ENCODE data around the gene TSPAN14. TPM values are rescaled to one million over a fixed set of nuclear protein-coding genes. Genes with fewer than 3 reads are reported as not detected.
A peak's percentile ranks its signal among the peaks of the same experiment; 100 is the strongest.

The TSPAN14 gene
- total RNA-seq, 4 donors from 2014 or later, result 61.6 to 83.4 (median 77.9) TPM

DNA sequence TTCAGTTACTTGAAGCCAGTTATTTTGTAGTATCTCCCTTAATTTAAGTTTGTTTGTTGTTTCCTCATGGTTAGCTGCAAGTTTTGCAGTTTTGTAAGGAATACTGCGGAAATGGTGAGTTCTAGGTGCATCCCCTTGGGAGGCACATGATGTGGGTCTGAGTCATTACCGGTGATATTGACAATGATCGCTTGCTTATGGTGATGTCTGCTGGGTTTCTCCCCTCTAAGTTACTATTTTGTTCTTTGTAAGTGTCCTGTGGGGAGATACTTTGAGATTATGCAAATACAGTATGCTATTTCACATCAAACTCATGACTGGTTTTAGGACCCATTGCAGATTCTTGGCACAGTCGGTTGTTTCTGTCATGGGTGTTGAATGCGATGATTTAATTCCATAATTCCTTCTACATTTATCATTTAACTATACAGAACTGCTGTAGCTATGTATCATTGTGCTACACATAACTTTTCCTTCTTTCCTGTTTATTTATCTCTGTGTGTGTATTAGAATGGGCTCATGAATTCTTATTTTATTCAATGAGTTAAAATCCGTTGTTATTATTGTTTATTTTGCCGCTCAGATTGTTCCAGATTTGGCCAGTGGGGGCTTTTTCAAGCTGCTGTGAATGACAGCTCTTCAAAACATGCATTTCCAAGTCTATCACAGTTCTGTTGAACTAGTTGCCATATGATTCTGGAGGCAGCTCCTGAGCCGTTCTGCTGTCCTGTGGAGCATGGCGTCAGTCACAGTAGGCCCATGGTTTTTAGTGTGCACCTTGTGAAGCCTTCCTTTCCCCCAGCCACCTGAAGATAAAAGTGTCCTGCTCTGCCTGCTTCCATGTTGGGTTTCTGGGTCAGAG, 18.4 kb downstream of the TSPAN14 start:
- TF ChIP-seq POLR2A (IDR thresholded peaks at IDR 0.05), result no peak
- TF ChIP-seq CTCF (IDR thresholded peaks at IDR 0.05), result no peak
- Histone ChIP-seq H3K4me1 (peaks cover 78 to 85% of the 10 kb centered on the region in 2 donors), H3K27me3 (no peaks in the 10 kb centered on the region), H3K36me3 (no peaks in the 10 kb centered on the region), H3K4me3 (replicated peaks in 1 of 3) (no peak overlapping the region), H3K9me3 (no peaks in the 10 kb centered on the region), H3K27ac (peak overlapping the region; percentile 47 to 99 (median 93))
- intact Hi-C loops (cut with DNase I), result no loop called here
- 48 to 53% methylated on average over 9 of the region's 9 CpGs for WGBS, 2 donors
- DNase-seq, result no peak

- TF ChIP-seq CTCF (IDR thresholded peaks at IDR 0.05), result no peak
- TF ChIP-seq POLR2A (IDR thresholded peaks at IDR 0.05), result no peak
- intact Hi-C loops (cut with DNase I), result no loop called here
- Histone ChIP-seq H3K27me3 (no peaks in the 10 kb centered on the region), H3K27ac (peak overlapping the region; percentile 47 to 99 (median 93)), H3K4me3 (replicated peaks in 1 of 3) (no peak overlapping the region), H3K4me1 (peaks cover 72 to 78% of the 10 kb centered on the region in 2 donors), H3K36me3 (no peaks in the 10 kb centered on the region), H3K9me3 (no peaks in the 10 kb centered on the region)
- no peak for DNase-seq
- WGBS, 2 donors, result 64 to 78% methylated on average over 3 of the region's 3 CpGs
These were observed 19.1 kb downstream of the TSPAN14 start for GRCh38 chr10:80473096-80473657.

DNA sequence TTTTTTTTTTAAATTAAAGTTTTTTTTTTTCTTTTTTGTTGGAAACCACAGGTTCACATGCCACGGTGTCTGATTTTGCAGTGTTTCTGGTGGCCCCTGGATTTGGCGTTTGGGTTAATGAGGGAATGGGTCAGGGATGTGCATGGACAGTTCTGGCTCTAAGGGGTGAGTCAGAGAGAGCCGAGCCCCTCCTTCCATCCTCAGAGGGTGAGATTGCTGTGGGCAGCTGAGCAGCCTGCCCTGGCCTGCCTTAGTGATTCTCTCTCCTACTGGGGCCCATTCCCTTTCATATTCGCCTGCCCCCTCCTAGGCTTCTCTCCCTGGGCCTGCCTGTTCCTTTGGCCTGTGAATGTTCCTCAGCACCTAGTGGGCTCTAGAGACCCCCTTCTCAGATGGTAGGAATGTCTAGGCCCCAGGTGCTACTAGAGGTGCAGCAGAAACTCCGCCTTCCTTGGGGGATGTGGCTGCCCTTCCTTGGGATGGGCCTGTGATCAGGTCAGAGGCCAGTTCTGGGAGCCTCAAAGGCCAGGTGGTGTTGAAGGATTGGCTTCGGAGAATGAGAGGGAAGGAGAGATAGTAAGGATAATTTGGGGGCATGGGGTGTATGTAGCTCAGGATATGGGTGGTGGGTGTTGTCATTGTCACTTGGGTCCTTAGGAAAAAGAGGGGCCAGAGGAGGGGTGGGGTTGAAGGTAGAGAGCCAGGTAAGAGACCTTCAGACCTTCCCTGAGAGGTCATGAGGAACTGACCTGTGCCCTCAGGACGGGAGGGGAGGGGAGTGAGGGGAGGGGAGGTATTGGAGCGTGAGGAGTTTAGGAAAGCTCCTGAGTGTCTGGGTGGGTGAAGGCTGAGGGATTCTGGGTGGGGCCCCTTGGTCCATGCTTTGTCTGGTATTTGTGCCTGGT, 19.8 kb downstream of the TSPAN14 start:
- WGBS, 2 donors, result 76 to 84% methylated on average over 8 of the region's 8 CpGs
- H3K36me3 ChIP-seq, result no peaks in the 10 kb centered on the region
- H3K27ac ChIP-seq, result peak overlapping the region; percentile 66 to 99 (median 93)
- H3K27me3 ChIP-seq, result no peaks in the 10 kb centered on the region
- intact Hi-C loops (cut with DNase I), result no loop called here
- peak in 1 of 2 donors; percentile 41 for DNase-seq
- H3K4me3 ChIP-seq (replicated peaks in 1 of 3), result no peak overlapping the region
- no peak for TF ChIP-seq POLR2A (IDR thresholded peaks at IDR 0.05)
- no peak for TF ChIP-seq CTCF (IDR thresholded peaks at IDR 0.05)
- H3K4me1 ChIP-seq, result peaks cover 65 to 71% of the 10 kb centered on the region in 2 donors
- H3K9me3 ChIP-seq, result no peaks in the 10 kb centered on the region

DNA sequence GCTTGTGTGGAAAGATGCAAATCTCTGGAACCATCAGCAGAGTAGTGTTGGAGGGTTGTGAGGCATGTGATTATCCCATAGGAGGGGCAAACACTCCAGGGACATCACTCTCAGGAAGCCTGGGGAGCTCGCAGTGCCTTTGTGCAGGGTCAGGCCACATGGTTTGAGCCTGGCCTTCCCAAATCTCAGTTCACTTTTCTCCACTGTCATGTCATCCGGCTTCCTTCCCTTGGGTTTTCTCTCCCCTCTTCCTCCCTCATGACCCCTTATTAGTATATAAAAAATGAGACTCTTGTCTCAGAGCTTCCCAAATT, 20.4 kb downstream of the TSPAN14 start:
- Histone ChIP-seq H3K4me3 (replicated peaks in 1 of 3) (no peak overlapping the region), H3K36me3 (no peaks in the 10 kb centered on the region), H3K4me1 (peaks cover 59 to 65% of the 10 kb centered on the region in 2 donors), H3K27ac (peak overlapping the region; percentile 66 to 99 (median 93)), H3K27me3 (no peaks in the 10 kb centered on the region), H3K9me3 (no peaks in the 10 kb centered on the region)
- intact Hi-C loops (cut with DNase I), result no loop called here
- 69 to 72% methylated on average over 2 of the region's 2 CpGs for WGBS, 2 donors
- no peak for DNase-seq
- no peak for TF ChIP-seq POLR2A (IDR thresholded peaks at IDR 0.05)
- TF ChIP-seq CTCF (IDR thresholded peaks at IDR 0.05), result no peak
